Occipital lobe (tissue), 2 donors: Measurements from ENCODE around the gene SLC1A1. TPM values are rescaled to one million over a fixed set of nuclear protein-coding genes. Genes with fewer than 3 reads are reported as not detected.
"Not testable (repeated sequence)": the region's sequence is repeated elsewhere in the genome, so short reads cannot be mapped to it uniquely, and the experiment has no call there.

ENCODE experiments used
- DNase-seq: peaks from one replicate; lab custom pipeline; 2025; lab: John Stamatoyannopoulos, UW
- total RNA-seq: library from RNA; depleted of rRNA; stranded (reverse); fragments of >200 nt; gene quantifications from one replicate; pipeline ENCODE4 v1.2.3, GENCODE V29; 2014

The SLC1A1 gene
- total RNA-seq, 1 donor from 2014 or later: 54.7 TPM

DNA sequence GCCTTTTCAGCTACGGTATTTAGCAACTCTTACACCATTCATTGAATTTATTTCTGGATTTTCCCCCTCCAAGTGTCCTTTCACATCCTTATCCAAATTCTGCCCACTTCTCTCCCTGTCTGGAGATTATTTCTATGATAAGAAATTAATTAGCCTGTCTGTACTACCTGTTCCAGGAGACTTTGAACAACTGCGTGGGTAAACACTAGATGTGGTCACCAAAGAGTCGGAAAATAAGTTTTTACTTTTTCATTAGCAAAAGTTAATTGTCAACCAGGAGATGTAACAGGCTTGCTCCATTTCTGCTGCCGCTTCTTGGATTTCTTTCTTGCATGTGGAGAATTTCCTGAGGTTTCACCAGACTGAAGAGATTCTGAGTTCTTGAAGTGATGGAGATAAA is 14.0 kb downstream of the SLC1A1 start:
- DNase-seq: no peak

DNA sequence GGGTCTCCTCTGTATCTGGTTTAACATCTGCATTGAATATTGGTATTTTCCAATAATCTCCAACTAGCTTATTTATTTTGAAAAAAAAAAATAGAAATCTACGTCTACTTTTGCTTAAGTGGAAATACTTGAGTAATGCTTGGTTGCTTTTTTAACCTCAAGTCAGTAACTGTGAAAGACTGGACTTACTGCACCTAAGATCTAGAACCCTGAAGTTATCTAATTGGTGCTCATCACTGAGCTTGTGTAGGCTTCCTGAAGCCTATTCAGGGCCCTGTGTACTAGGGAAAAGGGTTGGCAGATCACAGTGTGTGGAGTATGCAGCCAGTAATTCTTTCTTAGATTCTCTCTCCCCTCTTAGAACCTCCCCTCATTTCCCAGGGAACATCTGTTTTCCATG is 16.2 kb downstream of the SLC1A1 start:
- no peak for DNase-seq

DNA sequence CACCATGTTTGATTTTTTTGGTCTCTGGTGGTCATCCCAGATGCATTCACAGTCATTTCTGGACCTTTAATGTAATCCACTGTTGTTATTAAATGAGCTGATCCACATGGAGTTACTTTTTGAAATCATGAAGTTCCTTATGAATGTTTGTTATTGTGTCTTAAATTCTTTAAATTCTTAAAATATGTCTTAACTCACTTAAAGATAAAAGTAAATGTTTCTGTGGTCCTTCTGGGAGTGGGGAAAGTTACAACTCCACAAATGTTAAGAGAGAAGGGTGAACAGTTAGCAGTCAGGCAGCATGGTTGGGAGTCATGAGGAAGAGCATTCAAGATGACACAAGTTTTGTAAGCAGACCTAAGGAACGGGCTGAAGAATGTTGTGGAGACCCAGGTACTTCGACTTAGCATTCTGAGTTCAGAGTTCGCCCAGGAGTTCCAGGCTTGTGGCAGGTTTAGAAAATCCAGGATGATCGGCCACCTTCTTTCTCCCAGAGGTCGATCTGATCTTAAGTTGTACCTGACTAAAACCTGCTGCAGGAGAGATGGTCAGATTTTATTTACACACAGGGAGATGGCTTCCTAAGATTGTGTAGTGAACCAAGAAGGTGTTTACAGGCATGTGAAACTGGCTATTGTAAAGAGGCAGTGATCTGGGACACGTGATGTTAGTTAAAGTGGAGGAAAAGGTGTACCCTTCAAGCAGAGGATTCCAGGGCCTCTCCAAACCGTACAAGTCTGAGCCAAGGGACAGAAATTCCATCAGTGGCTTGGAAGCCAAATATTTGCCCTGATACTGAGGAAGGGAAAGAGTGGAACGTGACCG is 17.2 kb downstream of the SLC1A1 start:
- no peak for DNase-seq

DNA sequence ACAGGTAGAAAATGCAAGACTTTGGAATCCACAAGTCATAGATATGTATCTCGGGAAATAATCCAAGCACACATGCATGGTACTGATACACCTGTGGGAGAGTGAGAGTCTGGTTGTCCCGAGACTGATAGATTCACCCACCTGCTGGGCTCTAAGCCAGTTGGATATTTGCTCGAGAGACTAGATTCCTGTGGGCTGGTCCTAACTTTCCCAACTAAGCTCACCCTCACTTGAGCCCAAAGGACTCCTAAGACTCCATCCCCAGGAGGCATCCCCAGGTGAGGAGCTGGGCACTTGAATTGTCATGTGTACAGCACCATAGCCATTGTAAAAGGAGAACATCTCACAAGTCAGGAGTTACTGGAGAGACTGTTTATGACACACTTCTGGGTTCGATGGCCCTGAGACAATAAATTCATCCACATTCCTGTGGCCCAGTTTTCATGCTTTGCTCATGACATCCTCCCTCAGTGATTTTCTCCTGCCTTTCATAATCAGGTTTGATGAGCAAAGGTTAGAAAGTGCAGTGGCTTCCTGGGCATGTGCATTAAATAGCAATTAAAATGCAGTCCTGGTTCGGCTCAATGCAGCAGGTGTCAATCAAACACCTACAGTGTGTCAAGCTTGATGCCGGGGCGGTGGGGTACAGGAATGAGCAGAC is 18.1 kb downstream of the SLC1A1 start:
- no peak for DNase-seq

DNA sequence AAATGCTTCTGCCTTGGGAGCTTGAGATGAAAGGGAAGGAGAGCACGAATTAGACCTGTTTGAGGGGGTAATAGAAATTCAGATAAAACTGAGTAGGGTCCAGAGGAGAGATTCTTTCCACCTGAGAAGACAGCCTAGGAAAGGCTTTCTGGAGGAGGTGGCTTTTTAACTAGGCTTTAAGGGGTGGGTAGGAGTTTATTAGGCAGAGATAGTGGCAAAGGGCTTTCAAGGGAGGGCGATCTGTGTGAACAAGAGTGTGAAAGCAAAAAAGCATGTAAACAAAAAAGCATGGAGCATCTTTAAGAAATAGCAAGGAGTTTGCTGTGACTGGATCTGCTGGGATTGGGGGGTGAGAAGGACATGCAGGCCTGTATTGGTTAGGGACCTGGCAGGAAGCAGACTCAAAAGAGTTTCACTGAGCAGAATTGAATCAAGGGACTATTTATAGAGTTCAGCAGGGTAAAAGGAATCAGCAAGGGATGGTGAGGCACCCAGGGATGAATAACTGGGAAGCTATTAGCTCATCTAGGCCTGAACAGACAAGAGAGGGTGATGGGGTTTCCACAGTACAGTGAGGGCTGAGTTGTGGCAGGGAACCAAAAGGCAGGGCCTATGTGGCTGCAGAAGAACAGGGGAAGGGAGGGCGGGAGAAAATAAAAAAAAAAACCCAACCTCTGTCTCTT is 18.8 kb downstream of the SLC1A1 start:
- no peak for DNase-seq

DNA sequence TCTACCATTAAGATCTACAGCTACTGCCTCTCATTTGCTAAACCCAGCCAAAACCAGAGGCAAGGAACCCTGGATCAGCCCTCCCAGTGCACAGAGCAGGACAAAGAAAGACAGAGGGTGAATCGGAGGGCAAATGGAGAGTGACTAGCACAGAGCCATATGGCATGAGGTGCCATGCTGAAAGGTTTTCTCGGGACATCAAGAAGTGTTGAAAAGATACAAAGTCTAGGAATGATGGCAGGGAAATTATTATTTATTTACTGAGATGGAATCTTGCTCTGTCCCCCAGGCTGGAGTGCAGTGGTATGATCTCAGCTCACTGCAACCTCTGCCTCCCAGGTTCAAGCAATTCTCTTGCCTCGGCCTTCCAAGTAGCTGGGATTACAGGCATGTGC is 19.3 kb downstream of the SLC1A1 start:
- no peak for DNase-seq

DNA sequence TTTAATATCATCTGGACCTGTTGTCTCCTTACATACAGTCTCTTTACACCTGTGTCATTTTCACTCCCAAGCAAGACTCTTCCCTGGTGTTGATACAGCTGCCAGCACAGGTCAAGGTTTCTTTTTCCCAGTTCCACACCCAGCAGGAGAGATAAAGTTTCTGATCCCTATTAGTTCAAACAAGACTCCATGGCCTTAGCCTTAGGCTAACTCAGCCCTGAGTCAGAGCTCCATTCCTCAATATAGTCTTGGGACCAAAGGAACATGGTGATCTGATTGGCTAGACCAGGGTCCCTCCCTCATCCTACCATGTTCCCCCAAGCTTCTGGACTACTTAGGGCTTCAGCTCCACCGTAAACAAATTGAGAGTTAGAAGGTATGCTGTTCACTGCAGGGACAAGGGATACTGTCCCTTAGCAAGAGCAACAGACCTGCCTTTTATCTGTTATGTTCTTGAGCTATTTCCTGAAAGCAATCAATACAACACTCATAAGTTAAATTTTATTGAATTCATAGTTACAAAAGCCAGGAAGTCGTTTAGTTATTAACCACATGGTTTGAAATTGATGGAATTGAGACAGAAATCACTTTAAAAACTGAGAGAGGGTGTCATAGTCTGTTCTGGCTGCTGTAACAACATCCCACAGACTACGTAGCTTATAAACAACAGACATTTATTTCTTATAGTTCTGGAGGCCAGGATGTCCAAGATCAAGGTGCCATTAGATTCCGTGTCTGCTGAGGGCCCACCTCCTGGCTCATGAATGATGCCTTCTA is 20.5 kb downstream of the SLC1A1 start:
- DNase-seq: no peak

DNA sequence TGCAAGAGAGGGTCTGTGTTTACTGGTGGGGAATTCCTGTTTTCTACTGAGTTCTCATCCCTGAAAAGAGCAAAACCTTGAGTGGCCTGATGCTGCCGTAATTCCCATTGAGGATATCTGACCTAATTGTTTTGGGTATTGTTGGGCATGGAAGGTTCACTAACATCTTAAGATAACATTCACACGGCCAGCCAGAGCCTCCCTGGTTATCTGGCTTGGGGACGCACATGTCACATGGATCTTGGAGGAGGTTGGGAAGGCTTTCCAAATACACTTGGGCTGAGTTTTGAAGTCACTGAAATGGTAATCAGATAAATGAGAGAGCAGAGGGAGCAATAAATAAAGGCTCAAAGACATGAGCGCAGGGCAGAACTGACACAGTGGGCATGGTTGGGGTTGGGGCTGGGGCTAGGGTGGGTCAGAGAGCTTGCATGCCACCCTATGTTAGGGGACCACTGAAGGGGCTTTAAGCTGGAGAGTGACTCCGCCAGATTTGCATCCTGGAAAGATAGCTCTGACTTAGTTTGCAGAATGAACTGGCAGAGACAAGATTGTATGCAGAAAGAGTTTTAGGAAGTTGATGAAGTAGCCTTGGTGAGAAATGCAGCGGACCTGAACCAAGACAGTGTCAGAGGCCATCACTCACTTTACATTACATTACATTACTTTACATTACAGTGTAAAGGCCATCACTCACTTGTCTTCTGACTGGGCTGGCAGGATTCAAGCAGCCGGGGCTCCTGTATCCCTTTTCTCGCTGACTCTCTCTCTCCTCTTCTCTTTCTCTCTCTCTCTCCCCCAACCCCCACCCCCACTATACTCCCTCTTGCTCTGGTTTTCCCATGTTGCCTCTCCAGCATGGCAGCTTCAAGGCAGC is 24.2 kb downstream of the SLC1A1 start:
- no peak for DNase-seq

DNA sequence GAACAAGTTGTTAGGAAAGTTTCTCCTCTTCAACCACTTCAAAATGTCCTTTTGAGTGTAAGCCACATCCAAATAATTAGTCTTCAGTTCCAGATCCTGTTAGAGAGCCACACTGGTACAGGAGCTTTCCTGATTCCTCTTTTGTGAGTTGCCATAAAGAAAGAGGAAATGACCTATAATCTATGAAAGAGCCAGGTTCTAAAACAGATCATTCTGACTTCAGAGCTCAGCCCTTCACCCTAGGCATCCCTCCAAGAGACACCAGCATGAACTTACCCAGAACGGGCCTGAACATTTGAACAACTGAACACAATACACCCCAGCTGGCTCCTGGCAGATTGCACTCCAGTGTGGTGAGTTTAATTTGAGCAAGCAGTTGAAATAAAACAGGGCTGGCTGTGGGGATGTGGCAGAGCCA is 25.7 kb downstream of the SLC1A1 start:
- no peak for DNase-seq

DNA sequence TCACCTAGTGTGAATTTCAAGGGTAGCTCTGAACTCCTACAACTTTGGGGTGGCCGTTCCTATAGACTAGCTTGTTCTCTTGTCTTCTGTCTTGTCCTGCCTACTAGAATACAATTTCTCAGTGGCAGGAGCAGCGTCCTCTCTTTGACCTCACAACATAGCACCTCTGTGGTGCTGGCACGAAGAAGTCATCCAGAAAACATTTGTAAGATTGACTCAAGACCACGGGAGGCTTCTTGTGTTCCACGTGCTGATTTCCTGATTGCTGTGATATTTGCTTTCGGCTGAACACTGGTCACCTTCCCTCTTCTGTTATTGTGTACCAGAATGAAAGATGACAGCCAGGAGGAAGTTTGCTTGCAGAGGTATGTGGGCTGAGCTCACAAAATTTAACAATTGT is 27.0 kb downstream of the SLC1A1 start:
- DNase-seq: no peak

DNA sequence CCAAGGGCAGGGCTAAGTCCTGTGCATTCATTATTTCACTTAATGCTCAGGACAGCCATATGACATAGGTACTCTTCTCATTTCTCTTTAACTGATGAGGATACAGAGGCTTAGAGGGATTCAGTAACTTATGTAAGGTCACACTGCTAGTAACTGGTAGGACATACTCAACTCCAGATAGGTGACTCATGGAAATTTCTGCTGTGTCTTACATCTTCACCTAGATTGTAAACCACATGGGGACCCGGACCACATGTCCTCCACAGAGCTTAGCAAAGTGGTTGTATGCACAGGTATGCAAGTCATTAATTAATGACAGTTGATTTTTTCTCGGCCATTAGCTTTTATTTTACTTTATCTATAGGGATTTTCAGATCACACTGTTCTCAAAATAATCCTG is 29.3 kb downstream of the SLC1A1 start:
- no peak for DNase-seq

DNA sequence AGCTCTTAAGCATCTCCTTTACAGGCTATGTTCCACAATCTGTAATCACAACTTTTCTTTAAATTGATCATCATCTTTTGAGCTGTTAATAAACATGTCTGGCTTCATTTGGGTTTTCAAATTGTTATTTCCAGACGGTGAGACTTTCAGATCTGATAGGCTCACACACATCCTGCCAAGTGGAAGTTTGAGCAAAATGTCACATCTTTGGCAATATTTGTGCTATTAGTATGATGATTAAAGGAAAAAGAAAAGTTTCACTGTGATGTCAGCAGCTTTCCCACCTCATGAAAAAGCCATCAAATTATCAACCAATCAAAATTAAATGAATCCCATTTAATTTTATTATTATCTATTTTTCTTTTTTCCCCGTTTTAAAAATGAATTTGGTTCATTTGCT is 29.8 kb downstream of the SLC1A1 start:
- DNase-seq: no peak

DNA sequence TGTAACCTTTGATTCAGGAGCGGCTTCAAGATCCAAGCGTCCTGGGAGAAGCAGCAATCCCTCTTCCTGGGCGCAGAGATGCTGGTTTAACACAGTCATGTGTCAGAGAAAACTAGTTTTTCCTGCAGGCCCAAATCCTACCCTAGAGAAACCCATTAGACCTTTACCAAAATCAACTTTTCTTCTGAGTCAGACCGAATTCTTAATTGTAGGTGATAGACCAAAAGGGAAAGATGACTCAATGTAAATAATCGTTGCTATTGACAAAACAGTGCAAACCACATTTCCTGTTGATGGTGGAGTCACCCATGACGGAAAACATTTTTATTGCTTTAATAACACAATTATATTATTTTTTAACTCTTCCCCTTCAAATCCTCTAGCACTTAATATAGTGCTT is 40.1 kb downstream of the SLC1A1 start:
- no peak for DNase-seq

DNA sequence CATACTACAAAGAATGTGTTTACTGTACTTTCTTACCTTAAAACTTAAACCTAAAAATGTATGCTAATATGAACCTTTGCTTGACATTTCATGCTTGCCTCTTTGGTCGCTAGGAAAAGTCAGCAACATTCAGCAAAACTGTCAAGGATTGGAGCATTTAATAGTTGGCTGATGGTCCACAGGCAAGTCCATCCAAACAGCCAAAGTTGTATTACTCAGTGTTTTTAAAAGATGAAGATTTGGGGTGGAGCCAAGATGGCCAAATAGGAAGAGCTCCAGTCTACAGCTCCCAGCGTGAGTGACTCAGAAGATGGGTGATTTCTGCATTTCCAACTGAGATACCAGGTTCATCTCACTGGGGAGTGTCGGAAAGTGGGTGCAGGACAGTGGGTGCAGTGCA is 40.6 kb downstream of the SLC1A1 start:
- DNase-seq: not testable (repeated sequence)

DNA sequence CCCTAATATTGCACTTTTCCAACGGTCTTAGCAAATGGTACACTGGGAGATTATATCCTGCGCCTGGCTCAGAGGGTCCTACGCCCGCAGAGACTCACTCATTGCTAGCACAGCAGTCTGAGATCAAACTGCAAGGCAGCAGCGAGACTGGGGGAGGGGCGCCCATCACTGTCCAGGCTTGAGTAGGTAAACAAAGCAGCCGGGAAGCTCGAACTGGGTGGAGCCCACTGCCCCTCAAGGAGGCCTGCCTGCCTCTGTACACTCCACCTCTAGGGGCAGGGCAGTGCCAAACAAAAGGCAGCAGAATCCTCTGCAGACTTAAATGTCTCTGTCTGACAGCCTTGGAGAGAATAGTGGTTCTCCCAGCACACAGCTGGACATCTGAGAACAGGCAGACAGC is 41.1 kb downstream of the SLC1A1 start:
- DNase-seq: not testable (repeated sequence)

DNA sequence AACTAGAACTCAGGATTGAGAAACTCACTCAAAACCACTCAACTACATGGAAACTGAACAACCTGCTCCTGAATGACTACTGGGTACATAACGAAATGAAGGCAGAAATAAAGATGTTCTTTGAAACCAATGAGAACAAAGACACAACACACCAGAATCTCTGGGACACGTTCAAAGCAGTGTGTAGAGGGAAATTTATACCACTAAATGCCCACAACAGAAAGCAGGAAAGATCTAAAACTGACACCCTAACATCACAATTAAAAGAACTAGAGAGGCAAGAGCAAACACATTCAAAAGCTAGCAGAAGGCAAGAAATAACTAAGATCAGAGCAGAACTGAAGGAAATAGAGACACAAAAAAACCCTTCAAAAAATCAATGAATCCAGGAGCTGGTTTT is 43.6 kb downstream of the SLC1A1 start:
- not testable (repeated sequence) for DNase-seq

DNA sequence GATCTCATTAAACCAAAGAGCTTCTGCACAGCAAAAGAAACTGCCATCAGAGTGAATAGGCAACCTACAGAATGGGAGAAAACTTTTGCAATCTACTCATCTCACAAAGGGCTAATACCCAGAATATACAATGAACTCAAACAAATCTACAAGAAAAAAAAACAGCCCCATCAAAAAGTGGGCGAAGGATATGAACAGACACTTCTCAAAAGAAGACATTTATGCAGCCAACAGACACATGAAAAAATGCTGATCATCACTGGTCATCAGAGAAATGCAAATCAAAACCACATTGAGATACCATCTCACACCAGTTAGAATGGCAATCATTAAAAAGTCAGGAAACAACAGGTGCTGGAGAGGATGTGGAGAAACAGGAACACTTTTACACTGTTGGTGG is 45.9 kb downstream of the SLC1A1 start:
- not testable (repeated sequence) for DNase-seq

DNA sequence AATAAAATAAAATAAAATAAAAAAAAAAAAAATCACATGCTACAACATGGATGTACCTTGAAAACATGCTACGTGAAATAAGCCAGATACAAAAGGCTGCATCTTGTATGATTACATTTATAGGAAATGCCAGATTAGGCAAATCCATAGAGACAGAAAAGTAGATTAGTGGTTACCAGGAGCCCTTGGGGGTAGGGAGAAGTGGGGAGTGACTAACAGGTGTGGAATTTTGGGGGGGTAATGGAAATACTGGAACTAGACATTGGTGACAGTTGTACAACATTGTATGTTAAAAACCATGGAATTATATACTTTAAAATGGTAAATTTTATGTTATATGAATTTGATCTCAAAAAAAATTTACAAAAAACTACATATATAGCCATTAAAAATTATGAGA is 47.3 kb downstream of the SLC1A1 start:
- DNase-seq: no peak

DNA sequence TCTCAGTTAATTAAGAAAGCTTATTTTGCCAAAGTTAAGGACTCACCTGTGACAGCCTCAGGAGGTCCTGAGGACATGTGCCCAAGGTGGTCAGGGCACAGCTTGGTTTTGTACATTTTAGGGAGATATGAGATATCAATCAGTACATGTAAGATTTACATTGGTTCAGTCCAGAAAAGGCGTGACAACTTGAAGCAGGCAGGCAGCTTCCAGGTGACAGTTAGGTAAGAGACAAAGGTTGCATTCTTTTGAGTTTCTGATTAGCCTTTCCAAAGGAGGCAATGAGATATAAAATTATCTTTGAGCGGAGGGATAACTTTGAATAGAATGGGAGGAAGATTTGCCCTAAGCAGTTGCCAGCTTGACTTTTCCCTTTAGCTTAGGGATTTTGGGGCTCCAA is 47.8 kb downstream of the SLC1A1 start:
- no peak for DNase-seq

DNA sequence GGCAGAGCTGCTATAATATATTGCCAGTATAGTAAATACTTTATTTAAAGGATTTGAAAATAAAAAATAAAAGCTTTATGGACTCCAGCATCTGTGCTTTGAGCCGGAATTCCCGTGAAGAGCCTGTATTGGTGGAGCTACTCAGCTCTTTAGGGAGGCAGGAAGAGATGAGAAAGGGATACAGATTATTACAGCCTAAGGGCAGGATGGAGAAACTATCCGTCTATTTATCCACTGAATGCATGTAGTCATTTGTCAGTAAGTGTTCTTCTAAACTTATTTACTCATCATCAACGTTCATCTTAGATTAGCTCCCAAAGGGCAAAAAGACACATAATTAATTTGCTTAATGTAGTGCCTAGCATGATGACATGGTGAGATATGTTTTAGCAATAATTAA is 48.4 kb downstream of the SLC1A1 start:
- DNase-seq: no peak

DNA sequence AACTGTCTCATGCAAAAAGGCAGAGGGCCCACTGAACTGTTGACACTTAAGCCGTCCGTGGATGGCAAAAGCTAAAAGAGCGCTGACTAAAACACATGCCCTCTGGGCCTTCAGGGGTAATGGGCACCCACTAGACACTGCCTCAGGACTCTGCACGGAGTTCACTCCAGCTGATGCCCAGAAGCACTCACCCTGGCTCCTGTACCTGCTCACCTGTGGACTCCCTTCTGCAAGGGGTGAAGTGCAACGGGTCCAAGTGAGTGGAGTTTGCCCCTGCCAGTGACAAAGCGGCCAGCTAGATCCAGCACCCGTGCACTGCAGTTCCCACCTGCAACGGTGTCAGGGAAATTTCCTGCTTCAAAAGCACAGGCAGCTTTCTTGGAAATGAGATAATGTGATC is 50.2 kb downstream of the SLC1A1 start:
- no peak for DNase-seq
